Astrocyte (in vitro differentiated cells and primary cell): ENCODE data around the gene MRPL53.

Source experiments
- EZH2 ChIP-seq: IDR thresholded peaks from 2 replicates; pipeline ENCODE4 v1.6.1; 2012; ENCODE audit warnings: mild to moderate bottlenecking, low read length, inconsistent platforms; ENCODE audit not compliant: insufficient read depth
- TF ChIP-seq, protein P1 (sequence below): IDR thresholded peaks from 2 replicates; pipeline ENCODE4 v1.5.1; 2011; ENCODE audit warnings: low read depth, mild to moderate bottlenecking, inconsistent platforms, low read length, moderate library complexity; ENCODE audit not compliant: insufficient read depth

DNA sequence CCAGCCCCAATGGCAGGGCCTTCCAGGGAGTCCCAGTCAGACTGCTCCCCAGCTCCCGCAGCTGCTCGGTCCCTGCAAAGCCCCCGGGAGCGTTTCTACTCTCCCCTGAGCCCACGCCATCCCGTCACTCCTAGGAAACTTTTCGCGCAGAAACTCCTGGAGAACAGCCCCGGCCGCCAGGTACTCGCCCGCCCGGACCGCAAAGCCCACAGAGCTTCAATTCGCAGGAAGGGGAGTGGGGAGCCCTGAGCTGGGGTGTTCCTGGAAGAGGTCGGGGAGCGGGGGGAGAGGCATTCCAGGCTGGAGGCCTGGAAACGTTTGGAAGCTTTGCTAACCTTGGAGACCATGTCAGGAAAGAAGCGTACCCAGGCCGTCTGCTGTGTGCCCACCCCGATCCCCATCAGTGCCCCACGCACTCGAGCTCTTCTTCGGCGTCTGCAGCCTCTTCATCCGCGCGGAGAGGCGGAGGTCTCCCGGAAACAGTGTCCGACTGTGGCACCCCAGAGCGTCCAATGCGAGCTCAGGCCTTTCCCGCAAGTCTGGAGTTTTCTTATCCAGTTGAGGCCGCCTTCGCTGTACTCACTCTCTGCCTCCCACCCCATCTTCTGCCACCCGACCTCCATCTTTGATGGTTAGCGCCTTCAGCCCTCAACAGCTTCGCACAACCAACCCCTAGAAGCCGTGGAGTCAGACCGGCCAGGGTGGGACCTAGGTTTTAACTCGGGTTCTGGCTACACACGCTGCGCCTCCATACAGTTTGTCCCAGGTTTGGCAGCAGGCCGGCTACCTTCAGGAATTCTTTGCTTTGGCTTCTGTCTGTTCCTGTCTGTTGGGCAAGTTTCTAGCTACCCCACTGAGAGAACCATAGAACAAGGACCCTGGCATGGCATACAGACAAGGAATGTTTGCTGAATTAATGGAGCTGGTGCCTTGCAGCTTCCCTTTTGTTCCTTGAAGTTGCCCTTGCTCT, 31.3 kb upstream of the MRPL53 start:
- TF ChIP-seq, protein P1, sequence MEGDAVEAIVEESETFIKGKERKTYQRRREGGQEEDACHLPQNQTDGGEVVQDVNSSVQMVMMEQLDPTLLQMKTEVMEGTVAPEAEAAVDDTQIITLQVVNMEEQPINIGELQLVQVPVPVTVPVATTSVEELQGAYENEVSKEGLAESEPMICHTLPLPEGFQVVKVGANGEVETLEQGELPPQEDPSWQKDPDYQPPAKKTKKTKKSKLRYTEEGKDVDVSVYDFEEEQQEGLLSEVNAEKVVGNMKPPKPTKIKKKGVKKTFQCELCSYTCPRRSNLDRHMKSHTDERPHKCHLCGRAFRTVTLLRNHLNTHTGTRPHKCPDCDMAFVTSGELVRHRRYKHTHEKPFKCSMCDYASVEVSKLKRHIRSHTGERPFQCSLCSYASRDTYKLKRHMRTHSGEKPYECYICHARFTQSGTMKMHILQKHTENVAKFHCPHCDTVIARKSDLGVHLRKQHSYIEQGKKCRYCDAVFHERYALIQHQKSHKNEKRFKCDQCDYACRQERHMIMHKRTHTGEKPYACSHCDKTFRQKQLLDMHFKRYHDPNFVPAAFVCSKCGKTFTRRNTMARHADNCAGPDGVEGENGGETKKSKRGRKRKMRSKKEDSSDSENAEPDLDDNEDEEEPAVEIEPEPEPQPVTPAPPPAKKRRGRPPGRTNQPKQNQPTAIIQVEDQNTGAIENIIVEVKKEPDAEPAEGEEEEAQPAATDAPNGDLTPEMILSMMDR, result no peak
- TF ChIP-seq EZH2, result no peak
